Vagina (tissue), 2 donors: Measurements from ENCODE around the gene VPS18. TPM values are rescaled to one million over a fixed set of nuclear protein-coding genes. Genes with fewer than 3 reads are reported as not detected.

Experiments used
- DNase-seq, 2 donors: peaks; one replicate each; pipeline ENCODE4 v3.0.0-alpha.2; 2017; ENCODE audit errors: extremely low spot score in 2 of 2
- H3K27ac ChIP-seq: fragments of 200-600 bp; sonication (generic); one replicate; pipeline ENCODE4 v1.5.1; 2019
- H3K27me3 ChIP-seq: fragments of 200-600 bp; sonication (generic); one replicate; pipeline ENCODE4 v1.5.1; 2019
- H3K36me3 ChIP-seq, 2 donors: fragments of 200-600 bp; sonication (generic); one replicate each; pipeline ENCODE4 v1.5.1; 2017 to 2019
- H3K4me1 ChIP-seq: fragments of 200-600 bp; sonication (generic); one replicate; pipeline ENCODE4 v1.5.1; 2019
- H3K4me3 ChIP-seq, 2 donors: fragments of 200-600 bp; sonication (generic); 1 replicate in 1 of 2; 2 replicates in 1 of 2; pipeline ENCODE4 v1.5.1; 2016 to 2019
- H3K9me3 ChIP-seq: fragments of 200-600 bp; sonication (generic); one replicate; pipeline ENCODE4 v1.5.1; 2019
- POLR2A ChIP-seq, 2 donors: fragments of 450-650 bp; IDR thresholded peaks; one replicate each; pipeline ENCODE4 v1.6.1; 2017; ENCODE audit warnings: antibody characterized with exemption in 2 of 2, mild to moderate bottlenecking in 2 of 2, moderate library complexity in 2 of 2
- POLR2AphosphoS5 ChIP-seq, 2 donors: sonication (generic); formaldehyde crosslinking; IDR thresholded peaks; one replicate each; pipeline ENCODE4 v1.9.0; 2017; ENCODE audit warnings: antibody characterized with exemption in 2 of 2, mild to moderate bottlenecking in 2 of 2, low read depth in 1 of 2; ENCODE audit not compliant: insufficient read depth in 1 of 2
- intact Hi-C: fragments of 100-400 bp; cut with DNase I; formaldehyde crosslinking; loops from one replicate; pipeline ENCODE4 v1.15.1; 2023
- total RNA-seq: library from RNA; depleted of rRNA; stranded (reverse); fragments of >200 nt; gene quantifications from one replicate; pipeline ENCODE4 v1.2.3, GENCODE V29; 2016
- TF ChIP-seq, protein P1 (sequence below), 3 experiments: fragments of 450-650 bp in 2 of 3; fragments of 200-600 bp in 1 of 3; sonication (generic) in 1 of 3; IDR thresholded peaks; one replicate each; pipeline ENCODE4 v1.5.1; 2017 to 2019; ENCODE audit warnings: antibody characterized with exemption in 3 of 3, mild to moderate bottlenecking in 2 of 3, moderate library complexity in 2 of 3

Gene VPS18
- total RNA-seq, 1 donor from 2014 or later = 21.4 TPM

DNA sequence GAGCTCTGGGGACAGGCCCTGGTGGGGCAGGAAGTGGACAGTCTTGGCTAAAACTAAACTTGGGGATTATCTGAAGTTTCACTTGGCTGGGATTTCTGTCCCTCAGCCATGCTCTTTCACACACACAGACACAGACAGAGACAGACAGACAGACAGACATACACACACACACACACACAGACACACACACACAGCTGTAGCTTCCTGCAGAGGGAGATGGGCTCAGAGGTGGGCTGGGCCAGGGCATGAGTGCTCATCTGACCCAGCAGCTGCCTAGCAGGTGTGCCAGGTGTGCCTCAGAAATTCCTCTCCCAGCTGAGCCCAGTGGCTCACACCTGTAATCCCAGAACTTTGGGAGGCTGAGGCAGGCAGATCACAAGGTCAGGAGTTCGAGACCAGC is 23.5 kb upstream of the VPS18 start:
- Histone ChIP-seq H3K9me3 (no peaks in the 10 kb centered on the region), H3K27me3 (no peaks in the 10 kb centered on the region), H3K4me3 (no peak overlapping the region), H3K27ac (peak overlapping the region; percentile 69), H3K36me3 (no peaks in the 10 kb centered on the region), H3K4me1 (peaks cover 16% of the 10 kb centered on the region)
- no peak for TF ChIP-seq POLR2A (IDR thresholded peaks at IDR 0.05)
- no peak for TF ChIP-seq POLR2AphosphoS5 (IDR thresholded peaks at IDR 0.05; ENCODE audit: insufficient read depth in 1 of 2, low read depth in 1 of 2)
- TF ChIP-seq, protein P1, sequence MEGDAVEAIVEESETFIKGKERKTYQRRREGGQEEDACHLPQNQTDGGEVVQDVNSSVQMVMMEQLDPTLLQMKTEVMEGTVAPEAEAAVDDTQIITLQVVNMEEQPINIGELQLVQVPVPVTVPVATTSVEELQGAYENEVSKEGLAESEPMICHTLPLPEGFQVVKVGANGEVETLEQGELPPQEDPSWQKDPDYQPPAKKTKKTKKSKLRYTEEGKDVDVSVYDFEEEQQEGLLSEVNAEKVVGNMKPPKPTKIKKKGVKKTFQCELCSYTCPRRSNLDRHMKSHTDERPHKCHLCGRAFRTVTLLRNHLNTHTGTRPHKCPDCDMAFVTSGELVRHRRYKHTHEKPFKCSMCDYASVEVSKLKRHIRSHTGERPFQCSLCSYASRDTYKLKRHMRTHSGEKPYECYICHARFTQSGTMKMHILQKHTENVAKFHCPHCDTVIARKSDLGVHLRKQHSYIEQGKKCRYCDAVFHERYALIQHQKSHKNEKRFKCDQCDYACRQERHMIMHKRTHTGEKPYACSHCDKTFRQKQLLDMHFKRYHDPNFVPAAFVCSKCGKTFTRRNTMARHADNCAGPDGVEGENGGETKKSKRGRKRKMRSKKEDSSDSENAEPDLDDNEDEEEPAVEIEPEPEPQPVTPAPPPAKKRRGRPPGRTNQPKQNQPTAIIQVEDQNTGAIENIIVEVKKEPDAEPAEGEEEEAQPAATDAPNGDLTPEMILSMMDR (IDR thresholded peaks at IDR 0.05) = no peak
- intact Hi-C loops = no loop called here
- DNase-seq = no peak

DNA sequence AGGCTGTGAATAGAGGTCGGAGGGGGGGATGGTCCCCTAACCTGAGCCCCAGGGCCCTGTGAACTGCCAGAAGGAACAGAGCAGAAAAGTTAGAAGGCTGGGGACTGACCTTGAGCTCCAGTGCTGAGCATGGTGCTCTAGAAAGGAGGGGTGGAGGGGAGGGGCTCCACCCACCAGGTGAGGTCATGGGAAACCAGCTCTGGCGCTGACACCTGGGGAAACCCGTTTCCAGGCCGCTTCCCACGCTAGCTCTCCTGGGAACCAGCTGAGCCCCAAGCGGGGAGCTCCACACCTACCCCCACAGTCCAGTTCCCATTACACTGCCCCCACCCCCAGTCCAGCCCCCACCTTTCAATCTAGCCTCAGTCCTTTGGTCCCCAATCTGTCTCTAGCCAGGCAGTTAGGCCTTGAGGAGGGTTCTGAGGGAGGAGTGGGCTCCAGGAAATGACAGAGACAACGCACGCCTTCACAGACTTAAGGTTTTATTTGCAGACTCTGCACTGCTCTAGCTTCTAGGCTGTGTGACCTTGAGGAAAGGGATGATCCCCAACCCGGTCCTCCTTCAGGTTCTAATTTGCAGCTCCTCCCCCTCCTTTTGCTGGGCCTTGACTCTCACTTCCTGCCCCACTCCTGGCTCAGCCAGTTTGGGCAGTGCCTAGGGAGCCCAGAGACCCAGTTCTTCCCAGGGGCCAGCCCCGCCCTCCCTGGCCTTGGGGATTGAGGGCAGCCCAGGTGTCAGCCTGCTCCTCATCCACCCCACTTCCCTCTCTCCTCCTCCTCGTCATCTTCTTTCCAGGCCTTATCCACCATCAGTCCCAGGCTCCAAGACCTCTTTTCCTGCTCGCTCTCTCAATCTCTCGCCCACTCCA is 22.3 kb upstream of the VPS18 start:
- H3K36me3 ChIP-seq = no peaks in the 10 kb centered on the region
- TF ChIP-seq, protein P1 (IDR thresholded peaks at IDR 0.05) = no peak
- TF ChIP-seq POLR2AphosphoS5 (IDR thresholded peaks at IDR 0.05; ENCODE audit: insufficient read depth in 1 of 2, low read depth in 1 of 2) (peak in 1 of 2 donors; percentile 40), POLR2A (IDR thresholded peaks at IDR 0.05) (no peak)
- peaks cover 16% of the 10 kb centered on the region for H3K4me1 ChIP-seq
- no peaks in the 10 kb centered on the region for H3K27me3 ChIP-seq
- no peaks in the 10 kb centered on the region for H3K9me3 ChIP-seq
- H3K27ac ChIP-seq = peak overlapping the region; percentile 69
- no peak for DNase-seq
- intact Hi-C loops = no loop called here
- H3K4me3 ChIP-seq = peak overlapping the region in 1 of 2 donors; percentile 47

DNA sequence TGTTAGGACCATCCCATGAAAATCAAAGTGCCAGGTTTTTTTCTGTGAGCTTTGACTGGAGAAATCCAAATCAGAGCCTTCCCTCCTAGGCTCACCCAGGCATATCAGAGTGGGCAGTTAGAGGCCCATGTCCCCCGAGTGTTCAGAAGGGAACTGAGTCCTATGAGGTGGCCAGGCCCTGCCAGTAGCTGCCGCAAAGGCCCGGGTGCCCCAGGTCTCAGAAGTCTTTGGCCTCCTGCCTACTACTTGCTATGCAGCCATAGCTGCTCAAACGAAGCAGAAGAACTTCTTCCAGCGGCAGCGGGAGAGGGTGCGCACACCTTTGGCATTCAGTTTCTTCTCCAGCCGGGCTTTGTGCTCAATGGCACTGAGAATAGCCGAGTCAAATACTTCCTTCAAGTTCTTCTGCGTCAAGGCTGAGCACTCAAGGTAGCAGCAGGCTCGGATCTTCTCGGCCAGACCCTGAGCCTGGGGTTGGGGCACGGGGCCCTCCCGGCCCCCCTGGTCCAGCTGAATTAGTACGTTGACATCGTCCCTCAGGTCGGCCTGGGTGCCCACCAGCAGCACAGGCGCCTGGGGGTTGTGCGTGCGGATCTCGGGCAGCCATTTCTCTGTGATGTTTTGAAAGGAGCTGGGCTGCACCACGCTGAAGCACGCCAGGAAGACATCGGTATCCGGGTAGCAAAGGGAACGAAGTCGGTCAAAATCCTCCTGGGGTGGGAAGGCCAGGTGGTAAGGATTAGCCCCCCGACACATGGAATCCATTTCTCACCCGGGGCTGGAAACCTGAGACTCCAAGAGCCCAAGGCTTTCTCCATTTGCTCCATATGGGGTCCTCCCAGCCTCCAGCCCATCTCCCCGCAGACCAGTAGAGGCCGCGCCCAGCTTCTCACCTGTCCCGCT is 21.2 kb upstream of the VPS18 start:
- H3K4me1 ChIP-seq = peaks cover 16% of the 10 kb centered on the region
- TF ChIP-seq POLR2A (IDR thresholded peaks at IDR 0.05) (no peak), POLR2AphosphoS5 (IDR thresholded peaks at IDR 0.05; ENCODE audit: insufficient read depth in 1 of 2, low read depth in 1 of 2) (no peak)
- TF ChIP-seq, protein P1 (IDR thresholded peaks at IDR 0.05) = no peak
- intact Hi-C loops = no loop called here

DNA sequence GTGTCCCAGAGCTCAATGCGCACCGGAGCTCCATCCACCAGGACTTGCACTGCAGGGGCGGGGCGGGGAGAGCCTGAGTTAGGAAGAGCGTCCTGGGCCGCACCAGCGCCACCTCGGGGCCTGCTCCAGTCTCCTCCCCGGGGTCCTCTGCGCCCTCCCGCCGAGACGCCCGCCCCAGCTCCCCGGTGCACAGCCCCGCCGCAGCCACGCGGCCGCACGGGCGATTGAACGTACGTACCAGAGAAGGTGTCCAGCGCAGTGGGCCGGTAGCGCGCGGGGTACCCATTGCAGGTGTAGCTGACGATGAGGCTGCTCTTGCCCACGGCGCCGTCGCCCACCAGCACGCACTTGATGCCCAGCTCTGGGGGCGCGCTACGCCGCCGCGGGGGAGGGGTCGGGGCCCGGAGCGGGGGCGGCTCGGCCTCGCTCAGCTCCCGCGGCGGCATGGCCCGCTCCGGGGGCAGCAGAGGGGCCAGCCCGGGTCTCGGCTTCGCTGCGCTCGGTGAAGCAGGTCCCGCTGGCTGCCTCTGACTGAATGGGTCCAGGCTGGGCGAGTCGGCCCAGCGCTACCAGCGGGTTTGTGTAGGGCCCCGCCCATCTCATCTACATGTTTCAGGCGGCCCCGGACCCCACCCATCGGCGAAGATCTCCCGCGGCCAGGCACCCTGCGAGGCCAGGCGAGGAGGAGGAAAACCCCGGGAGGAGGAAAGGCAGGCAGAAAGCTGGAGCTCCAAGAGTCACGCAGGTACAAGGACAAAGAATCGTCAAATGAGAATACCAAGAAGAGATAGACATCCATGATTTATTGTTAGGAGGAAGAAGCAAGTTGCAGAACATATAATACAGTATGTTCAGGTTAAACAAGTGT is 20.3 kb upstream of the VPS18 start, which contains the start of gene RHOV:
Gene RHOV, minus strand, starts transcription at position 541 of the 868 bp plus-strand sequence. Its CDS starts 95 bp downstream, at position 446.
- peaks cover 16% of the 10 kb centered on the region for H3K4me1 ChIP-seq
- no peak for DNase-seq
- intact Hi-C loops = no loop called here

More for the DNA sequence above, 21.2 kb upstream of the VPS18 start:
- peak overlapping the region; percentile 69 for H3K27ac ChIP-seq
- H3K9me3 ChIP-seq = no peaks in the 10 kb centered on the region
- H3K27me3 ChIP-seq = no peaks in the 10 kb centered on the region
- peak overlapping the region; percentile 47 to 59 for H3K4me3 ChIP-seq
- H3K36me3 ChIP-seq = no peaks in the 10 kb centered on the region
- DNase-seq = no peak

More for the DNA sequence above, 20.3 kb upstream of the VPS18 start, which contains the start of gene RHOV:
- H3K27ac ChIP-seq = peak within 1 kb of the TSS; percentile 69
- H3K27me3 ChIP-seq = no peaks in the 10 kb centered on the region
- peak within 1 kb of the TSS; percentile 47 to 59 for H3K4me3 ChIP-seq
- H3K9me3 ChIP-seq = no peaks in the 10 kb centered on the region
- TF ChIP-seq POLR2AphosphoS5 (IDR thresholded peaks at IDR 0.05; ENCODE audit: insufficient read depth in 1 of 2, low read depth in 1 of 2) (peak in 1 of 2 donors; percentile 31), POLR2A (IDR thresholded peaks at IDR 0.05) (no peak)
- H3K36me3 ChIP-seq = no peaks in the 10 kb centered on the region
